ENCODE data around the gene GAS6. TPM values are rescaled to one million over a fixed set of nuclear protein-coding genes. Genes with fewer than 3 reads are reported as not detected.
"Not testable (repeated sequence)": the region's sequence is repeated elsewhere in the genome, so short reads cannot be mapped to it uniquely, and the experiment has no call there.

Gene GAS6
- total RNA-seq, 1 experiment from 2014 or later = 93.8 TPM

GRCh38 chr13:113798200-113798811 is 65.6 kb downstream of the GAS6 start:
- intact Hi-C loops (cut with micrococcal nuclease; ENCODE audit: unreplicated experiment) = no loop called here
- Histone ChIP-seq H2AFZ (no peak overlapping the region), H3K9me2 (ENCODE audit: insufficient read depth) (no peaks in the 10 kb centered on the region), H3K4me1 (replicated peaks; ENCODE audit: insufficient read depth) (no peaks in the 10 kb centered on the region), H3K27ac (no peak overlapping the region), H3K79me2 (ENCODE audit: low read depth) (no peaks in the 10 kb centered on the region), H3K27me3 (ENCODE audit: insufficient read depth, low read depth) (peaks cover 68% of the 10 kb centered on the region), H4K20me1 (ENCODE audit: insufficient read depth) (no peaks in the 10 kb centered on the region), H3K9me3 (ENCODE audit: insufficient read depth, low read depth) (no peaks in the 10 kb centered on the region), H3K36me3 (ENCODE audit: low read depth) (no peaks in the 10 kb centered on the region), H3F3A (ENCODE audit: insufficient read depth, low read depth) (no peaks in the 10 kb centered on the region), H3K4me3 (no peak overlapping the region), H3K4me2 (no peak overlapping the region)
- ChIA-PET POLR2A (ENCODE audit: unreplicated experiment) (no interaction called here), CTCF (no interaction called here)
- no peak for DNase-seq
- no peak for TF ChIP-seq CTCF (conservative IDR thresholded peaks at IDR 0.05)
- TF ChIP-seq EZH2 (IDR thresholded peaks at IDR 0.05; ENCODE audit: low read depth) = no peak
- BruUV-seq (replicated peaks) = no TSS peak

- no peak for DNase-seq
- Histone ChIP-seq H3K27ac (no peak overlapping the region), H3K4me3 (no peak overlapping the region), H4K20me1 (ENCODE audit: insufficient read depth) (no peaks in the 10 kb centered on the region), H3F3A (ENCODE audit: insufficient read depth, low read depth) (0 out of 2 replicates have a peak, but pooled peaks cover 3% of the 10 kb centered on the region), H3K9me3 (ENCODE audit: insufficient read depth, low read depth) (no peaks in the 10 kb centered on the region), H2AFZ (no peak overlapping the region), H3K4me1 (replicated peaks; ENCODE audit: insufficient read depth) (no peaks in the 10 kb centered on the region), H3K9me2 (ENCODE audit: insufficient read depth) (no peaks in the 10 kb centered on the region), H3K79me2 (ENCODE audit: low read depth) (no peaks in the 10 kb centered on the region), H3K27me3 (ENCODE audit: insufficient read depth, low read depth) (peaks cover 74% of the 10 kb centered on the region), H3K36me3 (ENCODE audit: low read depth) (no peaks in the 10 kb centered on the region), H3K4me2 (no peak overlapping the region)
- intact Hi-C loops (cut with micrococcal nuclease; ENCODE audit: unreplicated experiment) = no loop called here
- TF ChIP-seq EZH2 (IDR thresholded peaks at IDR 0.05; ENCODE audit: low read depth) (no peak), CTCF (conservative IDR thresholded peaks at IDR 0.05) (no peak)
- BruUV-seq (replicated peaks) = no TSS peak
- CTCF ChIA-PET = no interaction called here
- POLR2A ChIA-PET (ENCODE audit: unreplicated experiment) = no interaction called here
These were observed 66.8 kb downstream of the GAS6 start for GRCh38 chr13:113796964-113797676.

GRCh38 chr13:113796211-113796963 is 67.5 kb downstream of the GAS6 start:
- Histone ChIP-seq H3K27me3 (ENCODE audit: insufficient read depth, low read depth) (peaks cover 73% of the 10 kb centered on the region), H3K79me2 (ENCODE audit: low read depth) (no peaks in the 10 kb centered on the region), H3F3A (ENCODE audit: insufficient read depth, low read depth) (0 out of 2 replicates have a peak, but pooled peaks cover 5% of the 10 kb centered on the region), H4K20me1 (ENCODE audit: insufficient read depth) (no peaks in the 10 kb centered on the region), H3K4me2 (no peak overlapping the region), H3K9me2 (ENCODE audit: insufficient read depth) (no peaks in the 10 kb centered on the region), H3K4me1 (replicated peaks; ENCODE audit: insufficient read depth) (no peaks in the 10 kb centered on the region), H3K36me3 (ENCODE audit: low read depth) (no peaks in the 10 kb centered on the region), H3K4me3 (no peak overlapping the region), H3K27ac (no peak overlapping the region), H2AFZ (no peak overlapping the region), H3K9me3 (ENCODE audit: insufficient read depth, low read depth) (no peaks in the 10 kb centered on the region)
- no peak for TF ChIP-seq CTCF (conservative IDR thresholded peaks at IDR 0.05)
- no peak for TF ChIP-seq EZH2 (IDR thresholded peaks at IDR 0.05; ENCODE audit: low read depth)
- POLR2A ChIA-PET (ENCODE audit: unreplicated experiment) = no interaction called here
- intact Hi-C loops (cut with micrococcal nuclease; ENCODE audit: unreplicated experiment) = no loop called here
- no TSS peak for BruUV-seq (replicated peaks)
- no peak for DNase-seq
- CTCF ChIA-PET = no interaction called here

- H3K9me3 ChIP-seq (ENCODE audit: insufficient read depth, low read depth); intact Hi-C loops (cut with micrococcal nuclease; ENCODE audit: unreplicated experiment); H3K79me2 ChIP-seq (ENCODE audit: low read depth); POLR2A ChIA-PET (ENCODE audit: unreplicated experiment); H3K4me3 ChIP-seq; H3F3A ChIP-seq (ENCODE audit: insufficient read depth, low read depth); H3K36me3 ChIP-seq (ENCODE audit: low read depth); H3K4me1 ChIP-seq (replicated peaks; ENCODE audit: insufficient read depth); H3K9me2 ChIP-seq (ENCODE audit: insufficient read depth); H3K4me2 ChIP-seq; H3K27ac ChIP-seq; CTCF ChIA-PET; H2AFZ ChIP-seq; DNase-seq; H4K20me1 ChIP-seq (ENCODE audit: insufficient read depth); BruUV-seq (replicated peaks): not testable (repeated sequence)
- H3K27me3 ChIP-seq (ENCODE audit: insufficient read depth, low read depth) = peaks cover 68% of the 10 kb centered on the region
These were observed 68.5 kb downstream of the GAS6 start for GRCh38 chr13:113795362-113795761.

Measured in PC-9 (cell line).